ENCODE results near the gene CCDC85C. TPM values are rescaled to one million over a fixed set of nuclear protein-coding genes. Genes with fewer than 3 reads are reported as not detected.

Gene CCDC85C
- total and polyA plus RNA-seq, 2 of the 4 experiments (the other 2 are of a cell fraction), result 16.0 to 19.0 TPM

GRCh38 chr14:99451234-99451633 is 152.8 kb downstream of the CCDC85C start:
- no peak overlapping the region for H2AFZ ChIP-seq (replicated peaks; ENCODE audit: low read length, poor library complexity)
- no peak overlapping the region for H3K56ac ChIP-seq (ENCODE audit: extremely low read depth, insufficient read depth, low read length)
- ChIA-PET POLR2A (ENCODE audit: unreplicated experiment) (no interaction called here), CTCF (no interaction called here)
- no peak overlapping the region for H2BK20ac ChIP-seq (ENCODE audit: low read depth, low read length)
- peaks cover 6% of the 10 kb centered on the region for H3K9me1 ChIP-seq (ENCODE audit: insufficient read depth, low read length)
- H3K9ac ChIP-seq (ENCODE audit: low read depth, low read length), result no peak overlapping the region
- no peak overlapping the region for H3K23ac ChIP-seq (ENCODE audit: low read depth, low read length)
- H2BK120ac ChIP-seq (ENCODE audit: low read depth, low read length), result no peak overlapping the region
- peaks cover 6% of the 10 kb centered on the region; the same call in 1 of the 2 replicates for H3K4me1 ChIP-seq (ENCODE audit: control insufficient read depth, insufficient read depth, low read length)
- H3K9me3 ChIP-seq (ENCODE audit: control insufficient read depth, insufficient read depth, low read length), result no peaks in the 10 kb centered on the region
- no peak overlapping the region for H4K8ac ChIP-seq (ENCODE audit: low read depth in 2 of 2, low read length in 2 of 2)
- no peak overlapping the region for H3K27ac ChIP-seq (ENCODE audit: insufficient read depth, low read length)
- H3K36me3 ChIP-seq (ENCODE audit: control insufficient read depth, insufficient read depth, low read length), result peaks cover 25% of the 10 kb centered on the region
- in situ Hi-C loops (cut with MboI; ENCODE audit: low sequenced_read_pairs) (no loop called here), intact Hi-C loops (cut with micrococcal nuclease) (no loop called here), dilution Hi-C loops (cut with HindIII; ENCODE audit: low sequenced_read_pairs, unreplicated experiment) (no loop called here)
- no peak overlapping the region for H3K18ac ChIP-seq (ENCODE audit: low read depth, low read length)
- WGBS, 2 experiments (ENCODE audit: extremely low coverage in 2 of 2, insufficient read length in 1 of 2), result 80% methylated on average over 1 of the region's 5 CpGs; no CpG with 5 or more reads in 1 of the 2 experiments
- BruUV-seq (replicated peaks), result no TSS peak
- no peaks in the 10 kb centered on the region; the same call in 1 of the 2 replicates for H4K20me1 ChIP-seq (ENCODE audit: insufficient read depth, low read length)
- H3K14ac ChIP-seq (replicated peaks; ENCODE audit: low read depth, low read length), result no peak overlapping the region
- H3K27me3 ChIP-seq (ENCODE audit: control insufficient read depth, insufficient read depth, low read length), result no peaks in the 10 kb centered on the region
- no peak overlapping the region for H2BK15ac ChIP-seq (ENCODE audit: low read depth, low read length)
- no peak overlapping the region for H3K4me3 ChIP-seq (ENCODE audit: insufficient read depth, low read depth, low read length)
- H3K4ac ChIP-seq (ENCODE audit: low read depth, low read length), result no peak overlapping the region
- no peak overlapping the region for H3K4me2 ChIP-seq (ENCODE audit: low read depth, low read length)
- TF ChIP-seq USF2 (IDR thresholded peaks at IDR 0.05; ENCODE audit: low read depth, low read length) (no peak), CHD1 (IDR thresholded peaks at IDR 0.05; ENCODE audit: low read depth, low read length) (no peak), MXI1 (IDR thresholded peaks at IDR 0.05; ENCODE audit: borderline replicate concordance, low read depth, low read length) (no peak), MAFK (IDR thresholded peaks at IDR 0.05; ENCODE audit: low read depth, low read length) (no peak), NFE2L2 (IDR thresholded peaks at IDR 0.05; ENCODE audit: low read depth, low read length) (no peak), MAZ (IDR thresholded peaks at IDR 0.05; ENCODE audit: borderline replicate concordance, low read depth, low read length) (no peak), BHLHE40 (IDR thresholded peaks at IDR 0.05; ENCODE audit: low read depth, low read length) (no peak), CTCF (conservative IDR thresholded peaks at IDR 0.05; ENCODE audit: low read depth, low read length) (no peak), CEBPB (IDR thresholded peaks at IDR 0.05; ENCODE audit: low read depth, low read length) (no peak), SMC3 (IDR thresholded peaks at IDR 0.05; ENCODE audit: low read depth, low read length) (no peak), RFX5 (IDR thresholded peaks at IDR 0.05; ENCODE audit: low read depth, low read length) (no peak), FOS (IDR thresholded peaks at IDR 0.05; ENCODE audit: low read depth, low read length) (no peak), RAD21 (IDR thresholded peaks at IDR 0.05; ENCODE audit: low read length) (no peak), ELK1 (IDR thresholded peaks at IDR 0.05; ENCODE audit: borderline replicate concordance, low read depth, low read length) (no peak), POLR2A (IDR thresholded peaks at IDR 0.05; ENCODE audit: low read depth, low read length) (no peak)
- H3K79me1 ChIP-seq (ENCODE audit: low read depth in 1 of 2, low read length in 2 of 2), result peaks cover 4 to 22% of the 10 kb centered on the region in 2 experiments; a peak in 3 of 4 replicates
- no peak overlapping the region for H4K5ac ChIP-seq (ENCODE audit: low read depth, low read length)
- no peak overlapping the region for H2AK5ac ChIP-seq (ENCODE audit: low read depth, low read length)
- no peak overlapping the region for H2BK5ac ChIP-seq (ENCODE audit: low read depth, low read length, poor library complexity, severe bottlenecking)
- no peak for DNase-seq
- H4K91ac ChIP-seq (ENCODE audit: insufficient read depth, low read depth, low read length), result no peak overlapping the region
- ATAC-seq (ENCODE audit: low read depth), result no peak
- H2AK9ac ChIP-seq (replicated peaks; ENCODE audit: low read depth, low read length, poor library complexity), result no peak overlapping the region
